Mesodermal cell (in vitro differentiated cells): ENCODE results near the gene PKNOX2.

Experiments
- H3K27ac ChIP-seq: 2 replicates; pipeline ENCODE4 v1.7.0; 2013; ENCODE audit warnings: mild to moderate bottlenecking, low read depth, low read length, moderate library complexity; ENCODE audit not compliant: severe bottlenecking
- H3K36me3 ChIP-seq: 2 replicates; pipeline ENCODE4 v1.7.1; 2013; ENCODE audit warnings: mild to moderate bottlenecking, low read length, moderate library complexity; ENCODE audit not compliant: control insufficient read depth, insufficient read depth
- H3K4me1 ChIP-seq: one replicate; pipeline ENCODE4 v1.7.1; 2013; ENCODE audit warnings: mild to moderate bottlenecking, low read length; ENCODE audit not compliant: insufficient read depth, control insufficient read depth, poor library complexity, severe bottlenecking
- H3K4me3 ChIP-seq: 2 replicates; pipeline ENCODE4 v1.7.0; 2013; ENCODE audit warnings: low read length, control low read depth, mild to moderate bottlenecking; ENCODE audit not compliant: insufficient read depth, poor library complexity, severe bottlenecking; ENCODE audit errors: extremely low read depth
- H3K9me3 ChIP-seq: 2 replicates; pipeline ENCODE4 v1.7.1; 2013; ENCODE audit warnings: mild to moderate bottlenecking, low read length, moderate library complexity; ENCODE audit not compliant: control insufficient read depth
- WGBS, 2 experiments: methylation state at CpG; one replicate each; pipeline ENCODE4 v1.1.5; 2013; ENCODE audit warnings: missing lambda C conversion rate in 2 of 2; ENCODE audit not compliant: insufficient coverage in 2 of 2; 5-methylcytosine and 5-hydroxymethylcytosine counted together

Gene PKNOX2

GRCh38 chr11:125312391-125312790, 147.8 kb downstream of the PKNOX2 start:
- WGBS, 2 experiments = 84 to 88% methylated on average over 10 to 12 of the region's 12 CpGs
- Histone ChIP-seq H3K27ac (no peak overlapping the region), H3K36me3 (no peaks in the 10 kb centered on the region), H3K4me3 (no peak overlapping the region), H3K4me1 (no peaks in the 10 kb centered on the region), H3K9me3 (no peaks in the 10 kb centered on the region)

GRCh38 chr11:125312812-125313211, 148.3 kb downstream of the PKNOX2 start:
- no peaks in the 10 kb centered on the region for H3K36me3 ChIP-seq
- no peaks in the 10 kb centered on the region for H3K4me1 ChIP-seq
- H3K27ac ChIP-seq = no peak overlapping the region
- 82 to 86% methylated on average over 6 to 9 of the region's 9 CpGs for WGBS, 2 experiments
- H3K4me3 ChIP-seq = no peak overlapping the region
- no peaks in the 10 kb centered on the region for H3K9me3 ChIP-seq

GRCh38 chr11:125313271-125314219, 149.0 kb downstream of the PKNOX2 start:
- no peak overlapping the region for H3K27ac ChIP-seq
- H3K36me3 ChIP-seq = no peaks in the 10 kb centered on the region
- no peaks in the 10 kb centered on the region for H3K4me1 ChIP-seq
- 78 to 98% methylated on average over 4 to 5 of the region's 9 CpGs for WGBS, 2 experiments
- H3K4me3 ChIP-seq = no peak overlapping the region
- H3K9me3 ChIP-seq = no peaks in the 10 kb centered on the region

- 65 to 67% methylated on average over 12 to 16 of the region's 17 CpGs for WGBS, 2 experiments
- no peaks in the 10 kb centered on the region for H3K9me3 ChIP-seq
- no peaks in the 10 kb centered on the region for H3K36me3 ChIP-seq
- H3K4me1 ChIP-seq = no peaks in the 10 kb centered on the region
- H3K4me3 ChIP-seq = no peak overlapping the region
- H3K27ac ChIP-seq = no peak overlapping the region
Measured at GRCh38 chr11:125314276-125315078, 149.9 kb downstream of the PKNOX2 start.

- 89 to 90% methylated on average over 5 to 6 of the region's 7 CpGs for WGBS, 2 experiments
- H3K9me3 ChIP-seq = no peaks in the 10 kb centered on the region
- H3K4me1 ChIP-seq = no peaks in the 10 kb centered on the region
- no peak overlapping the region for H3K4me3 ChIP-seq
- H3K36me3 ChIP-seq = no peaks in the 10 kb centered on the region
- H3K27ac ChIP-seq = no peak overlapping the region
Measured at GRCh38 chr11:125315079-125315740, 150.7 kb downstream of the PKNOX2 start.

- no peaks in the 10 kb centered on the region for H3K36me3 ChIP-seq
- no peaks in the 10 kb centered on the region for H3K9me3 ChIP-seq
- WGBS, 2 experiments = 69 to 96% methylated on average over 1 to 2 of the region's 2 CpGs
- H3K4me3 ChIP-seq = no peak overlapping the region
- no peaks in the 10 kb centered on the region for H3K4me1 ChIP-seq
- no peak overlapping the region for H3K27ac ChIP-seq
Measured at GRCh38 chr11:125317416-125317815, 152.9 kb downstream of the PKNOX2 start.

GRCh38 chr11:125319649-125320048, 155.1 kb downstream of the PKNOX2 start:
- no peak overlapping the region for H3K27ac ChIP-seq
- WGBS, 2 experiments = 100% methylated on average over 1 of the region's 1 CpG
- H3K4me3 ChIP-seq = no peak overlapping the region
- H3K36me3 ChIP-seq = no peaks in the 10 kb centered on the region
- H3K4me1 ChIP-seq = no peaks in the 10 kb centered on the region
- no peaks in the 10 kb centered on the region for H3K9me3 ChIP-seq

GRCh38 chr11:125320347-125321076, 156.0 kb downstream of the PKNOX2 start:
- Histone ChIP-seq H3K27ac (no peak overlapping the region), H3K4me1 (no peaks in the 10 kb centered on the region), H3K9me3 (no peaks in the 10 kb centered on the region), H3K4me3 (no peak overlapping the region), H3K36me3 (no peaks in the 10 kb centered on the region)
- WGBS, 2 experiments = 52 to 100% methylated on average over 1 to 3 of the region's 4 CpGs

GRCh38 chr11:125322289-125322688, 157.7 kb downstream of the PKNOX2 start:
- H3K36me3 ChIP-seq = no peaks in the 10 kb centered on the region
- WGBS, 2 experiments = 94 to 100% methylated on average over 6 to 7 of the region's 8 CpGs
- H3K4me1 ChIP-seq = no peaks in the 10 kb centered on the region
- no peak overlapping the region for H3K27ac ChIP-seq
- no peak overlapping the region for H3K4me3 ChIP-seq
- no peaks in the 10 kb centered on the region for H3K9me3 ChIP-seq

- Histone ChIP-seq H3K9me3 (no peaks in the 10 kb centered on the region), H3K4me3 (no peak overlapping the region), H3K36me3 (no peaks in the 10 kb centered on the region), H3K4me1 (peaks cover 7% of the 10 kb centered on the region), H3K27ac (no peak overlapping the region)
- 83% methylated on average over 2 of the region's 3 CpGs; no CpG with 5 or more reads in 1 of the 2 experiments for WGBS, 2 experiments
Measured at GRCh38 chr11:125325196-125325595, 160.6 kb downstream of the PKNOX2 start.
